Measurements from ENCODE around the gene ARID5A. TPM values are rescaled to one million over a fixed set of nuclear protein-coding genes. Genes with fewer than 3 reads are reported as not detected.

Gene ARID5A
- total RNA-seq, 1 donor: 9.5 TPM

GRCh38 chr2:96511851-96512250 lies 24.7 kb upstream of the ARID5A start:
- no peak overlapping the region for H3K4me3 ChIP-seq (ENCODE audit: low read depth, low read length)
- DNase-seq (ENCODE audit: low read depth): no peak
- no peak for TF ChIP-seq CTCF (IDR thresholded peaks at IDR 0.05; ENCODE audit: insufficient read depth, low read depth, low read length)

GRCh38 chr2:96512341-96512740 lies 24.2 kb upstream of the ARID5A start:
- H3K4me3 ChIP-seq (ENCODE audit: low read depth, low read length): no peak overlapping the region
- no peak for DNase-seq (ENCODE audit: low read depth)
- no peak for TF ChIP-seq CTCF (IDR thresholded peaks at IDR 0.05; ENCODE audit: insufficient read depth, low read depth, low read length)

- DNase-seq (ENCODE audit: low read depth): no peak
- no peak overlapping the region for H3K4me3 ChIP-seq (ENCODE audit: low read depth, low read length)
- no peak for TF ChIP-seq CTCF (IDR thresholded peaks at IDR 0.05; ENCODE audit: insufficient read depth, low read depth, low read length)
Observed at GRCh38 chr2:96514521-96514920, 22.0 kb upstream of the ARID5A start.

- no peak overlapping the region for H3K4me3 ChIP-seq (ENCODE audit: low read depth, low read length)
- no peak for DNase-seq (ENCODE audit: low read depth)
- TF ChIP-seq CTCF (IDR thresholded peaks at IDR 0.05; ENCODE audit: insufficient read depth, low read depth, low read length): no peak
Observed at GRCh38 chr2:96517079-96517478, 19.5 kb upstream of the ARID5A start.

GRCh38 chr2:96520231-96520630 lies 16.3 kb upstream of the ARID5A start:
- no peak for TF ChIP-seq CTCF (IDR thresholded peaks at IDR 0.05; ENCODE audit: insufficient read depth, low read depth, low read length)
- no peak overlapping the region for H3K4me3 ChIP-seq (ENCODE audit: low read depth, low read length)
- no peak for DNase-seq (ENCODE audit: low read depth)

- TF ChIP-seq CTCF (IDR thresholded peaks at IDR 0.05; ENCODE audit: insufficient read depth, low read depth, low read length): no peak
- no peak overlapping the region for H3K4me3 ChIP-seq (ENCODE audit: low read depth, low read length)
- no peak for DNase-seq (ENCODE audit: low read depth)
Observed at GRCh38 chr2:96520697-96521096, 15.9 kb upstream of the ARID5A start.

- H3K4me3 ChIP-seq (ENCODE audit: low read depth, low read length): no peak overlapping the region
- no peak for DNase-seq (ENCODE audit: low read depth)
- no peak for TF ChIP-seq CTCF (IDR thresholded peaks at IDR 0.05; ENCODE audit: insufficient read depth, low read depth, low read length)
Observed at GRCh38 chr2:96521219-96521618, 15.3 kb upstream of the ARID5A start.
